Head of caudate nucleus (tissue), 42 donors: ENCODE measurements around the gene SPATA33.

ENCODE experiments used
- DNase-seq, 42 donors: peaks; one replicate each; pipeline versions ENCODE4 v3.0.0 to v3.0.0-alpha.2; 2020 to 2021; ENCODE audit warnings: mixed read lengths in 7 of 42
- intact Hi-C: fragments of 100-400 bp; cut with DNase I; formaldehyde crosslinking; loops from one replicate; pipeline ENCODE4 v1.15.0; 2022

The SPATA33 gene

DNA sequence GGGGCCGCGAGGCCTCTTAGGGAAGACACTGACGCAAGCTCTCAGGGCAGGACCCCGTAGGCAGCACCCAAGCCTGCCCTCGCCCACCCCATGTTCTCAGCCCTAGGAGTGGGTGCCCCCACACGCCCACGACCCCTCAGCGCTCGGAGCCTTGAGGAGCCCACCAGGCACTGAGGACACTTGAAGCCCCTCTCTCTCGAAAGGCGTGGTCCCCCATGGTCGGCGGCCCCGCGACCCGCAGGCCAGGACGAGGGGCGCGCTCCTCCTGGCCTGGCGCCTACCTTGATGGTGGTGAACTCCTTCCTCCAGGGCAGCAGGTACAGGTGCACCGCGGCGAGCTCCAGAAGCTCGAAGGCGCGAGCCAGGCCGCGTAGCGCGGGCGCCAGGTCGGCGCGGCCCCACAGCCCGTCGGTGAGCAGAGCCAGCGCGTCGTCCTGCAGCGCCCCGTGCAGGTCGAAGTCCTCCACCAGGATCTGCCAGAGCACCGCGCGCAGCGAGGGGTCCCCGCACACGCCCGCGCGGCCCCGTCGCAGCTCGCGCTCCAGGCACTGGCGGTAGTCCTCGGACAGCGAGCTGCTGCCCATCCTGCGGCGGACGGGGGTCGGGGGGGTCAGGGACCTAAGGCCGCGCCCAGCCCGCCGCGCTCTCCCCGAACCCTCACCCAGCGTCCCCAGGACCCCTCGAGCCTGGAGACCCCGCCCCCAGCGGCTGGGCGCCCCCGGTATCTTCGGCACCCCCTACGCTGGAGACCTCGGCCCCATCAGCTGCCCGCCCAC is 43.2 kb downstream of the SPATA33 start:
- intact Hi-C loops, result loop anchor here (10.0 kb wide), 1 partner anchor 164 kb away; no protein-coding TSS in a partner anchor
- DNase-seq, result peak in 15 of 42 donors; percentile 4 to 61 (median 42)

DNA sequence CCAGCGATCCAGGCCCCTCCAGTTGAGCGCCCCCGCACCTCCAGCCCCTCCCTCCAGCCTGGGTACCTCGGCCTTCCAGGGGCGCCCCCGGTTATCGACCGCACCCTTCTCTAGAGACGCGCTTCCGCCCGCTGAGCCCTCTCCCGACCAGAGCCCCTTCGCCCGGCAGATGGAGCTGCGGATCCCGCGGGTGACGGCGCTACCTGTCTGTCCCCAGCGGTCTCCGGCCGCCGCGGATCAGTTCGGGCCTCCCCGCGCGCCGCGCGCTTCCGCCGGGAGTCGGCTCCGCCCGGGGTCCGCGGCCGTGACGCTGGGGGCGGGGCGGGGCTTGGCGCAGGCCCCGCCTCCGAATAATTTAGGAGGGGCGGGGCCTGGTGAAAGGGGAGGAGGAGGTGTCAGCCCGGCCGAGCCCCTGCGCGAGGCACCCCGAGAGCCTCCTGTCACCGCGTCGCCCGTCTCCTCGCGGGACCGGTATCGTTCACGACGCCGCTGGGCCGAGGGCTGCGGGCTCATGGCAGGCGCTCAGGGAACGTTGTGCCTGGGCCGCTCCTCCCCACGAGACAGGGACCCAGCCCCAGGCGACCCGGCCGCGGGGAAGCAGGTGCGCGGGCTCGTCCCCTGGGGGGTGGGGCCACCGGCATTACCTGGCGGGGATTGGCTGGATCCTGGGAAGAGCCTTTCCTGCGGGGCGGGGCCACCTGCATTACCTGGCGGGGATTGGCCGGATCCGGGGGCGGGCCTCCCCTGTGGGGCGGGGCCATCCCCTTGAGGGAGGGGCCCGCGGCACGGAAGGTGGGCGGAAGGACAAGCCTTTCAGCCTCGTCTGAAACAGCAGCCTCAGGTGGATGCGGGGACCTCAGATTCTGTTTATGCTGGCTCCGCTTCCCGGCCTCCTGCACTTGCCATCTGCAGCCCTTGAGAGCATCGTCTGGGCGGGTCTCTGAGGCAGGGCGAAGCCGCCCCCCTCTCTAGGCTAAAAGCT is 44.1 kb downstream of the SPATA33 start, which contains the start of gene SPATA2L:
Gene SPATA2L (minus strand): TSS at position 281 of the 982 bp plus-strand sequence. CDS start 473 bp downstream, outside the sequence.
- intact Hi-C loops, result loop anchor here (10.0 kb wide), 1 partner anchor 163 kb away; no protein-coding TSS in a partner anchor
- DNase-seq, result peak; percentile 77 to 97 (median 92)

DNA sequence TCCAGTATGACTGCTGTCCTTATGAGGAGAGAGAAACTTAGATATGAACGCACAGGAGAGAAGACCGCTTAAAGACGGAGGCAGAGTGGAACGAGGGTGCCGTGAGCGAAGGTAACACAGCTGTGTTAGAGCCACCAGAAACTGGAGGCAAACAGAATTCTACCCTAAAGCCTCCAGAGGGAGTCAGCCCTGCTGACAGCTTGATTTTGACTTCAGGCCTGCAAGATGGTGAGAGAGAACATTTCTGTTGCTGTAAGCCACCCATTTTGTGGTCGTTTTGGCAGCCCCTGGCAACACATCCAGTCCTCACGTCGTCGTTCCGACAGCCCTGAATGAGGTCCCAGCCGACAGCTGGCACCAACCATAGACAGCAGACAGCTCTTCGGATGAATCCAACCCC is 46.6 kb downstream of the SPATA33 start:
- intact Hi-C loops, result loop anchor here (10.0 kb wide), 1 partner anchor 161 kb away; no protein-coding TSS in a partner anchor
- no peak for DNase-seq

DNA sequence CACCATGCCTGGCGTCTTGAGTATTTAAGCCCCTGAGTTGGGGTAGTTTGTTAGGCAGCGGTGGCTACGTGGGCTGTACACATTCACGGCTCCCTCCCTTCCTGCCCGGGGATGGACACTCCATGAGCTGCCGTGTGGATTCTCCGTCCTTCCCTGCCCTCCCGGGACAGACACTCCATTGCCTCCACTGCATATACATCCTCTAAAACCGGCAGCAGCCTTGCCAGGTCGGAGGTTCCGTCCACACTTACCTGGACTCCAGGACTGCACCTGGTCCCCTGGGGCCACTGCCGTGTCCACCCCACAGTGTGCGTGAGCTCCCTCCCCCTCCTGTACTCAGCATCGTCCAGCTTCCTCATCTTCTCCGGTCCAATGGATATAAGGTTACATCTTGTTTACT is 47.4 kb downstream of the SPATA33 start:
- intact Hi-C loops, result loop anchor here (5.0 to 10.0 kb wide), 2 partner anchors 87 to 160 kb away; no protein-coding TSS in a partner anchor
- no peak for DNase-seq

DNA sequence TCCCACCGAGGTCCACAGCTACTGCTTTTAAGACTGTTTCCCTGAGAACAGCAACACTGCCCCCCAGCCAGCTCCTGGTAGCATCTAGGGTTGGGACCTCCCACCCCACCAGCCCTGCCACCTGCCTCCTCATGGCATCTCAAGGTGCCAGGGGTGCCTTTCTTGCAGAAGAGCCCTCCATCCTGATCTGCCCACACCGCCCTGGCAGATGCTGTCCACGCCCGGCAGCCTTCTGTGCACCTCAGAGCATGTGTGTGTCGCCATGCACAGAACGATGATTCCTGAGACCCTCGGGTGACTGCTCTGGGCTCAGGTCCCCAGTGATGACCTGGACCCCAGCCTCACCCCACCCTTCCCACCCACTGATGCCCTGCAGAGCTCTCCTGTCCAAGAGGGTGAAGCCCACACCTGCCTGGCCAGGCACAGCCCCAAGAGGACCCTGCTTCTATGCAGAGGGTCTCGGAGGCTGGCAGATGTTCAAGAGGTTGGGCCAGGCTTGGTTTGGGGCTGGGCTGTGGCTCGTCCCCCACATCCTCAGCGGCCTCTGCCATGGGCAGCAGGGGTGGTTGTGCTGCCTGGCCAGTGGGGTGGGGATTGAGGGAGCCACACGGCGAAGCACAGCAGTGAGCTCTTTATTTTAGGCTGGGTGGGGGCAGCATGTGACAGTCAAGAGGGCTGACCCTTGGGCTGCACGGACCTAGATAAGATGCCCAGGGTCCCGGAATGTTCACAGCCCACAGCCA is 49.1 kb downstream of the SPATA33 start:
- intact Hi-C loops, result loop anchor here (5.0 to 10.0 kb wide), 2 partner anchors 86 to 158 kb away; no protein-coding TSS in a partner anchor
- peak in 5 of 42 donors; percentile 19 to 53 (median 23) for DNase-seq

DNA sequence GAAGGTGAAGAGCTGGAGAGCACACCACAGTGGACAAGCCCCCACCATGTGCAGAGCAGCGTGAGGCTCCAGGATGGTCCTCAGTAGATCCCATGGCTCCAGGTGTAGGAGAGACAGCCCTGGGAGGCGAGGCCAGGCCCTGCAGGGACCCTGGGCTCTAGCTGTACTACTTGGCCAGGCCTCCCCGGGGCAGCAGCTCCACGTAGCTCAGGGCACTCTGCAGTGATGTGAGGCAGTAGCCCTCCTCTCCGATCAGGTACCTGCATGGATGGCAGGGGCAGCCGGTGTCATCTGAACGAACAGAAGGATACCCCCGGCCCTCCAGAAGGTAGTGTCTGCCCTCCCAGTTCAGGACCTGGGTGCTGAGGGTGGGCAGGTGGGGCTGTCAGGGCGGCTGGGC is 50.1 kb downstream of the SPATA33 start:
- intact Hi-C loops, result loop anchor here (5.0 to 10.0 kb wide), 2 partner anchors 85 to 157 kb away; no protein-coding TSS in a partner anchor
- DNase-seq, result no peak

DNA sequence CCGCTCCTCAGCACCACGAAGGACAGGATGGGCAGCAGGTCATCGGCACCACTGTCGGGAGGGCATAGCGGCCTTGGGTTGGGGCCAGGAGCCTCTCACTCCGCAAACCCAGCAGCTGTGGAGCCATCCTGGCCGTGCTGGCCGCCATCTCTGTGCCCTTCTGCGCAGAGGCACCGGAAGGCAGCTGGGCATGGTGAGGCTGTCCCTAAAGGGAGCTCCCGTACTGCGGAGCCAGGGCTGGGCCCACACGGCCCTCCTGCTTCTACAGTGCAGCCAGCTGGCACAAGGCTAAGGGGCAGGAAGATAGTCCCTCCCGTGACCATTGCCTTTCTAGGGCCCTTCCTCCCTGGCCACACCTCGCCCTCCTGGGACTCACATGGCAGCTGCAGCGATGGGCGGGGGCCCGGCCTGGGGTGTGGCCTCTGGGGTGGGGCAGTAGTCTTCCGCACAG is 50.9 kb downstream of the SPATA33 start:
- intact Hi-C loops, result loop anchor here (5.0 to 10.0 kb wide), 2 partner anchors 84 to 156 kb away; no protein-coding TSS in a partner anchor
- DNase-seq, result no peak

DNA sequence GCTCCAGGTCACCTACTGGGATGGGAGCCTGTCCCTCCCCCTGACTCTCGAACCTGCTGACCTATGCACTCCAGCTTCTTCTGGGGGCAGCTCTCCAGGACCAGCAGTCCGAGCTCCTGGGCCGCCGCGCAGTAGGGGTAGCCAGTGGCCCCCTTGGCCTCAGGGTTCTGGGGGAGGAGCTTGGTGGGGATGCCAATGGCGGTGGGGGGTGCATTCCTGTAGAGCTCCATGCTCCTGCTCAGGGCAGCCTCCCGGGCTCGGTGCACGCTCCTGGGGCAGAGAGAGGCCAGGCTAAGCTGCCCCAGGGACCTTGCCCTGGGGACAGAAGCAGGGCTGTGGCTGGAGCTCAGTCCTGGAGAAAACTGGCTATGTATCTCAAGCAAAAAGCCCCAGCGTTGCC is 51.5 kb downstream of the SPATA33 start:
- DNase-seq, result no peak
- intact Hi-C loops, result loop anchor here (5.0 to 10.0 kb wide), 2 partner anchors 83 to 156 kb away; no protein-coding TSS in a partner anchor

DNA sequence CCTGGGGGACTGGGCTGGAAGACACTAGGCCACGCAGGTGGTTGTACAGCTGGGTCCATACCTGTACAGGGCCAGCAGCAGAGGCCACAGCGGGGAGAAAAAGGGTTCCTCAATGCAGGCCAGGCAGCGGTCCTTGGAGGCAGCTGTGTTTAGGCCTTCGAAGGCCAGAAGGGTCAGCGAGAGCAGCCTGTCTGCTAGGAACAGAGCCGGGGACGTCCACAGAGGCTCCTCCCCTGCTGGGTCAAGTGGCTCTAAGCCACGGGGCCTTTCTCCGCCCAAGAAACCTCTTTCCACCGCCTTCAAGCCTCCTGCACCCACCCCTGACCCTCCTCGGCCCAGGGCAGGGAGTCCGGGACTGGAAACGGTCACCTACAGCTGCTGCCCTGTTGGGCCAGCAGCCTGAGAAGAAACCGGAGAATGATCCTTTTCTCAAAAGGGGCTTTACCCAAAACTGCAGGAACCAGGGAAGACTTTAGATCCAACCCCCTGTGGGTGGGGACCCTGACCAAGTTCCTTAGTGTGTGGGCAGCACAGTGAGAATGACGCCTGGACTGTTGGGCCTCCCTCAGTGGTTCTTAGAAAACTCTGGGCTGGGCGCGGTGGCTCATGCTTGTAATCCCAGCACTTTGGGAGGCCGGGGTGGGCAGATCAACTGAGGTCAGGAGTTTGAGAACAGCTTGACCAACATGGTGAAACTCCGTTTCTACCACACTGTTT is 52.2 kb downstream of the SPATA33 start:
- no peak for DNase-seq
- intact Hi-C loops, result loop anchor here (5.0 to 10.0 kb wide), 2 partner anchors 82 to 155 kb away; no protein-coding TSS in a partner anchor

DNA sequence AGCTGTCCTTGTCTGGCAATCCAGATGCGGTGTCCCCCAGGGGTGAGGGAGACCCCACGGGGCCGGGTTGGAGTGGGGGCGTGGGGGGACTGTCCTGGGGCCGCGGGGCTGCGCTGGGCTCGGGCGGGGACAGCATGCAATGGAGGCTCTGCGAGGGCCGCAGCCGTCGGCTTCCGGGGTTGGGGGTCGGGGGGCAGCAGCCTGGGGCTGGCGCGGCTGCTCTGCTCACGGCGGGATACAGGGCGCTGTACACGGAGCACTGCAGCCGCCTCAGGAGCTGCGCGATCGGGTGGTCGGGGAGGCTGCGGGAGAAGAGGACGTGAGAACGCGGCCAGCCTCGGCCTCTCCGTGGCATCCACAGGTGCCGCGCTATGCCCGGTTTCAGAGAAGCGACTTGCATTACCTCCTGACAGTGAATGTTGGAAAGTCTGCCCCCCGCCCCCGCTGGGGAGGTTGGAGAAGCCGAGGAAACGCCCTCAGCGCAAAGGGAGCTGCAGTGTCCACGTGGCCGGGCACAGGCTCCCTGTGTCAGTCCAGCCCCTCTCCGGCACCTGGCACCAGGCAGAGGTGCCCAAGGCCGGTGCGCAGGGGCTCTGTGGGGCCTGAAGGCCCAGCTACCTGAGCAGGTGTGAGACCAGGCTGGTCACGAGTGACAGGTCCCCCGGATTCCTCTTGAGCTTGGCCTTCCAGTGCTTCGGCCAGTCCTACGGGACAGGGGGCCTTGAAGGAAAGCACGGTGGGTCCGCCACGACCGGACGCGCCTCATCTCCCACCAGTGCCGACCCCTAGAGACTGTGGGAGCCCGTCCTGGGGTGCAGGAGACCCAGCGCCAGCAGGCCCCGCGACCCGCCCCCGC is 53.3 kb downstream of the SPATA33 start:
- DNase-seq, result no peak
- intact Hi-C loops, result no loop called here

DNA sequence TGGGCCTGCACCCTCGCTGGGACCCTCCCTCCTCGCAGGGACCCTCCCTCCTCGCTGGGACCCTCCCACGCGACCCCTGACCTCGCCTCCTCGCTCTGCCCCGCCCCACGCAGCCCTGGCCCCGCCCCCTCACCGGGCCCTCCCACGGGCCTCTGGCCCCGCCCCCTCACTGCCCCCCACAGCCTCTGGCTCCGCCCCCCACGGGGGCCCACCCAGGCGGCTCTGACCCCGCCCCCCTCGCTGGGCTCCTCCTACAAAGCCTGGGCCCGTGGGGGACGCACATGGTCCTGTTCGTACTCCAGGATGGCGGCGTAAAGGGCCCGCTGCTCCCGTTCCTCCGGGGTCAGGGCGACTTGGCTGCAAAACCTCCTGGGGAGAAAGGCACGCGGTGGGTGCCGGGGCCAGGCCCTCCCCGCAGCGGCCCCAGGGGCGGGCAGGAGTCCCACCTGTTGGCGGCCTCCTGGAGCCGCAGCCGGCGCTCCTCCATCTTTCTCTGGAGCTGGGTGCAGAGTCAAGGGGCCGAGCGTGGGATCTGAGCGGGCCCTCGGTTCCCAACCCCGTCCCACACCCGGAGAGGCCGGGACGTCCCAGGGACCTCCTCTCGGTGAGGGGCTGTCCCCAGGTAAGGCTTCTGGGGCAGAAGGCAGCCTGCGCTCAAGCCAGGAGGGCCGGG is 54.1 kb downstream of the SPATA33 start:
- peak in 5 of 42 donors; percentile 27 to 49 (median 36) for DNase-seq
- intact Hi-C loops, result no loop called here

DNA sequence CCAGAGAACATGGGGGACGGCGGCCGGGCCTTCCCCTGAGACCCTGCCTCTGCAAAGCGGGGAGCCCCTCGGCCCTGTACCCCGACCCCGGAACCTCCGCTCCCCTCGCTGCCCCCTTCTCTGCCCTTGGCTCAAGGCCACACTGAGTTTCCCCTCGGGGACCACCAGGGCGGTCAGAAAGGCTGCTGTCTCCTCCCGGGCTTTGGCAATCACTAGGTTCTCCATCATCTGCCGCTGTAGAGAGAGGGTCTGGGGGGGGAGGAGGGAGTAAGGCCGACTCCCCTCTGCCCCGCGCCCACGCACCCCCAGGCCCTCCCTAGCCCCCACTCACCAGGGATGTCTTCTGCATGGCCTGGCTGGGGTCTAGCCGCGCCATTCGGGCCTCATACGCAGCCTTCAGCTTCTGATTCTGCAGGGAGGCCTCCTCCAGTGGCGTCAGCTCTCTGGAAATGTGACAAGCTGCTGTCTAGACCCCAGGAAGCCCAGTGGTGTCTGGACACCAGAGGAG is 54.7 kb downstream of the SPATA33 start:
- no peak for DNase-seq
- intact Hi-C loops, result no loop called here

DNA sequence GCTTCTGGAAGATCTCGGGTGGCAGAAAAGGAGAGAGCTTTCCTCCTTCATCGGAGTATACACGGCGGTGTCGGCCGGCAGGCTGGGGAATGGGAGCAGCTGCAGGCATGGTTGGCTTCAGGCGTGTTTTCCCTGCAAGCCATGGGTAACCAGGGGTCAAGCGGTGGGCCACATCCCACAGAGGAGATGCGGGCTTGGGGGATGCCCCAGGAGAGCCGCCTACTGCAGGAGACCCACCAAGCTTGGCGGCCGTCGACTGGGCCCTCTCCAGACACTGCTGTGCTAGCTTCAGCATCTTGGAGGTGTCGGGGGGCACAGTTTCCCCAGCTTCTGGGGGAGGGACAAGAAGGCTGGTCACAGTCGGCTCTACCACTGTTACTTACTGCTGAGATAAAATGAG is 58.9 kb downstream of the SPATA33 start:
- intact Hi-C loops, result no loop called here
- no peak for DNase-seq

DNA sequence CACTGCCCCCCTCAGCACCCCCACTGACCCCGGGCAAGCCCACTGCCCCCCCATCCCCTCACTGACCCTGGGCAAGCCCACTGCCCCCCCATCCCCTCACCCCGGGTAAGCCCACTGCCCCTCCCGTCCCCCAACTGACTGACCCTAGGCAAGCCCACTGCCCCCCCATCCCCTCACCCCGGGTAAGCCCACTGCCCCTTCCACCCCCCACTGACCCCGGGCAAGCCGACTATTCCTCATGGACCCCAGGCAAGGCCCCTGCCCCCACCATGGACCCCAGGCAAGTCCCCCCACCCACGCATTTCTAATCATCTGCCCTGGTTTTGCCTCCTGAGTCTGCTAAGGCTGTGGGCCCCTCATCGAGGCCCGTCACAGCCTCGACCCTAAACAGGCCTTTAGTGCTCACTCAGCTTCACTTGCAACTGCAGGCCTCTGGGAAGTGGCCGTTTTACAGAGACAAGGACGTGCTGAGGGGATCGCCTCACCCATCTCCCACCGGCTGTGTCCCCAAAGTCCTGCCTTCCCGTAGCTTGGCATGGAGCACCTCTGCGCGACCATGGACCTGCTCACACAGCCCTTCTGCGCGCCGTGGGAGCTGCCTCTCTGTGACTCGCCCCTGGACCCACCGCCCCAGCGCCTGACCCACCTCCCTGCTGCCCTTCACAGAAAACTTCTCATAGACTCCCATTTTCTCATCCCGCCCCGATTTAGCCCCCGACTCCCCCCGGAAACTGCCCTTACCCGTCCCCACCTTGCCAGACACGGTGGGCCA is 59.5 kb downstream of the SPATA33 start:
- no peak for DNase-seq
- intact Hi-C loops, result no loop called here
